ENCODE measurements around the gene CGB1. TPM values are rescaled to one million over a fixed set of nuclear protein-coding genes. Genes with fewer than 3 reads are reported as not detected.

CGB1 gene
- total and polyA plus RNA-seq, 2 of the 13 experiments (the other 11 are each of a cell fraction or from before 2014, with no cell fraction given), result not detected

DNA sequence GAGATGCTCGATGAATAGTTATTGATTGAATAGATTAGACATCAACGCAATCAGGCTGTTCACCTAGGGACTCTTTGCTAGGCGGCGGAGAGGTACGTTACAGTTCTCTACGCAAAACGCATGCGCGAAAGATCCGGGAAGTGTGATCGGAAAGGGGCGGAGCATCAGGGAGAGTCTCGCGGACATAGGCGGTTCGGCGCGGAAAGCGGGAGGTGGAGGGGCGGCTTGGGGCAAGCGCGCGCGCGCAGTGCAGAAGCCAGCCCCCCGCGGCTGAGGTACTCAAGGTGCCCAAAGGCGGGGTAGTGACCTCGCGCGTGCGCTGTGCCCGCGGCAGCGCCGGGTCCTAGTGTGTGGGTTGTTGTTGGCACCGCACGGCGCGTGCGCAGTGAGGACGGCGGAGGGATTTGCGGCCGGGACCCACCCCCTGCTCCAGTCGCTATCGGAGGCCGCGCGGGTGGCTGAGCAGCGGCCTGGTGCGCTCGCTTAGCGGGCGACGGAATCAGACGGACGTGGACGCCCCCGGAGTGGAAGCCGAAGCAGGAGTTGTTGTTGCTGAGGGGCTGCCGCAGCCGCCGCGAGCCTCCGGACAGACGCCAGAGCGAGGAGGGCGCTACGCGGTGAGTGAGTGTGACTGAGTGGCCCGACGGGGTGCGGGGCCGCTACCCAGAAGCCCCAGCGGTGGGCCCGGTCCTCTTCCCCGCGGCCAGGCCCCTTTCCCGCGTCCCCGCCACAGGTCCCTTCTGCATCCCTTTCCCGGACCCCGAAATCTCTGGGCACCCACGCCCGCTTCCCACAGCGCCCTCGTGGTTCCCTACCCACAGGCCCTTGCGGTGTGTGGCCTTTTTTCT is 48.5 kb upstream of the CGB1 start, which contains the start of gene SNRNP70 (continued):
- TF ChIP-seq, protein P1, sequence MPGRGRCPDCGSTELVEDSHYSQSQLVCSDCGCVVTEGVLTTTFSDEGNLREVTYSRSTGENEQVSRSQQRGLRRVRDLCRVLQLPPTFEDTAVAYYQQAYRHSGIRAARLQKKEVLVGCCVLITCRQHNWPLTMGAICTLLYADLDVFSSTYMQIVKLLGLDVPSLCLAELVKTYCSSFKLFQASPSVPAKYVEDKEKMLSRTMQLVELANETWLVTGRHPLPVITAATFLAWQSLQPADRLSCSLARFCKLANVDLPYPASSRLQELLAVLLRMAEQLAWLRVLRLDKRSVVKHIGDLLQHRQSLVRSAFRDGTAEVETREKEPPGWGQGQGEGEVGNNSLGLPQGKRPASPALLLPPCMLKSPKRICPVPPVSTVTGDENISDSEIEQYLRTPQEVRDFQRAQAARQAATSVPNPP (CRISPR knock-in tag; IDR thresholded peaks at IDR 0.05), result 0 out of 2 replicates have a peak, but pooled peaks have one; percentile 47
- TF ChIP-seq ZFP91 (CRISPR knock-in tag; IDR thresholded peaks at IDR 0.05; ENCODE audit: borderline replicate concordance), result peak; percentile 94
- no peak; the same call in 1 of the 2 replicates for TF ChIP-seq MYNN (CRISPR knock-in tag; IDR thresholded peaks at IDR 0.05; ENCODE audit: low read depth)
- peak; percentile 93 for TF ChIP-seq ARHGAP35 (CRISPR knock-in tag; IDR thresholded peaks at IDR 0.05; ENCODE audit: borderline replicate concordance)
- TF ChIP-seq ZHX1 (CRISPR knock-in tag; IDR thresholded peaks at IDR 0.05; ENCODE audit: low read depth), result no peak
- TF ChIP-seq ZNF558 (CRISPR knock-in tag; IDR thresholded peaks at IDR 0.05; ENCODE audit: borderline replicate concordance), result peak; percentile 93; the same call in 1 of the 2 replicates
- TF ChIP-seq CREM (IDR thresholded peaks at IDR 0.05), result peak; percentile 62; the same call in 1 of the 2 replicates
- TF ChIP-seq CREM (CRISPR knock-in tag; IDR thresholded peaks at IDR 0.05), result no peak
- no peak; the same call in 1 of the 2 replicates for TF ChIP-seq ZNF740 (CRISPR knock-in tag; IDR thresholded peaks at IDR 0.05)
- TF ChIP-seq ZNF720 (CRISPR knock-in tag; IDR thresholded peaks at IDR 0.05), result no peak
- TF ChIP-seq, protein P2, sequence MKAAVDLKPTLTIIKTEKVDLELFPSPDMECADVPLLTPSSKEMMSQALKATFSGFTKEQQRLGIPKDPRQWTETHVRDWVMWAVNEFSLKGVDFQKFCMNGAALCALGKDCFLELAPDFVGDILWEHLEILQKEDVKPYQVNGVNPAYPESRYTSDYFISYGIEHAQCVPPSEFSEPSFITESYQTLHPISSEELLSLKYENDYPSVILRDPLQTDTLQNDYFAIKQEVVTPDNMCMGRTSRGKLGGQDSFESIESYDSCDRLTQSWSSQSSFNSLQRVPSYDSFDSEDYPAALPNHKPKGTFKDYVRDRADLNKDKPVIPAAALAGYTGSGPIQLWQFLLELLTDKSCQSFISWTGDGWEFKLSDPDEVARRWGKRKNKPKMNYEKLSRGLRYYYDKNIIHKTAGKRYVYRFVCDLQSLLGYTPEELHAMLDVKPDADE (CRISPR knock-in tag; IDR thresholded peaks at IDR 0.05), result peak; percentile 90
- TF ChIP-seq REL (CRISPR knock-in tag; conservative IDR thresholded peaks at IDR 0.05), result no peak
- TF ChIP-seq PCBP1 (IDR thresholded peaks at IDR 0.05; ENCODE audit: borderline replicate concordance, low read depth, low read length), result peak; percentile 95
- no peak for TF ChIP-seq ARID2 (CRISPR knock-in tag; IDR thresholded peaks at IDR 0.05; ENCODE audit: borderline replicate concordance)
- TF ChIP-seq FOXC1 (CRISPR knock-in tag; IDR thresholded peaks at IDR 0.05; ENCODE audit: borderline replicate concordance), result peak; percentile 82; the same call in 1 of the 2 replicates
- no peak; the same call in 1 of the 2 replicates for TF ChIP-seq PPARG (CRISPR knock-in tag; conservative IDR thresholded peaks at IDR 0.05)
- no peak; the same call in 1 of the 2 replicates for TF ChIP-seq NFIC (IDR thresholded peaks at IDR 0.05; ENCODE audit: low read length)
- peak; percentile 37; the same call in 1 of the 2 replicates for TF ChIP-seq HCFC1 (IDR thresholded peaks at IDR 0.05; ENCODE audit: low read depth, low read length)
- TF ChIP-seq ZC3H4 (CRISPR knock-in tag; IDR thresholded peaks at IDR 0.05; ENCODE audit: borderline replicate concordance), result peak; percentile 53; the same call in 1 of the 2 replicates
- TF ChIP-seq ZNF616 (CRISPR knock-in tag; IDR thresholded peaks at IDR 0.05; ENCODE audit: low read depth), result peak; percentile 92; the same call in 1 of the 2 replicates
